Activated CD8-positive, alpha-beta T cell treated with anti-CD3 and anti-CD28 coated beads, Interleukin-2, amount 10 ng/mL, durations not matched to agents 7 days and 5 days (primary cell): ENCODE measurements around the gene ODC1. TPM values are rescaled to one million over a fixed set of nuclear protein-coding genes. Genes with fewer than 3 reads are reported as not detected.

ENCODE experiments used
- ATAC-seq: fragments of 150-1000 bp; cut with Tn5 transposase; one replicate; pipeline ENCODE4 v1.10.0; 2021; ENCODE audit warnings: moderate library complexity
- CTCF ChIA-PET: fragments of 350-600 bp; sonication (Branson Sonifier 250); formaldehyde crosslinking; loops from one replicate; lab custom pipeline; 2021; ENCODE audit warnings: antibody characterized with exemption; lab: Charles Lee
- POLR2A ChIA-PET: fragments of 350-600 bp; sonication (Branson Sonifier 250); formaldehyde crosslinking; loops from one replicate; lab custom pipeline; 2021; ENCODE audit warnings: antibody characterized with exemption; lab: Charles Lee
- DNase-seq: peaks from one replicate; pipeline ENCODE4 v3.0.0-alpha.2; 2020
- H3K27ac Mint-ChIP-seq: one replicate; pipeline ENCODE4 v1.8.0; 2021; ENCODE audit warnings: mild to moderate bottlenecking, mixed read lengths
- H3K27me3 Mint-ChIP-seq: one replicate; pipeline ENCODE4 v1.8.0; 2021; ENCODE audit warnings: low read depth, mixed read lengths
- H3K36me3 Mint-ChIP-seq: one replicate; pipeline ENCODE4 v1.8.0; 2021; ENCODE audit warnings: low read depth, mixed read lengths
- H3K4me1 Mint-ChIP-seq: one replicate; pipeline ENCODE4 v1.8.0; 2021; ENCODE audit warnings: low read depth, mixed read lengths
- H3K4me3 Mint-ChIP-seq: one replicate; pipeline ENCODE4 v1.8.0; 2021; ENCODE audit warnings: mild to moderate bottlenecking, mixed read lengths
- H3K9me3 Mint-ChIP-seq: one replicate; pipeline ENCODE4 v1.8.0; 2022; ENCODE audit warnings: mixed read lengths; ENCODE audit not compliant: insufficient read depth
- total RNA-seq, 2 experiments: library from RNA; stranded (reverse); gene quantifications; one replicate each; pipeline ENCODE4 v1.2.3, GENCODE V29; 2021

Gene ODC1
- total RNA-seq, 2 experiments from 2014 or later = 54.4 to 54.6 TPM

GRCh38 chr2:10410001-10410822, 37.9 kb downstream of the ODC1 start:
- Mint-ChIP-seq H3K9me3 (no peaks in the 10 kb centered on the region), H3K4me3 (no peak overlapping the region), H3K27me3 (no peaks in the 10 kb centered on the region), H3K36me3 (peaks cover 12% of the 10 kb centered on the region), H3K4me1 (peaks cover 39% of the 10 kb centered on the region), H3K27ac (no peak overlapping the region)
- POLR2A ChIA-PET = interaction anchor here (1.0 to 1.9 kb wide), 3 partner anchors 109 to 275 kb away, joined by 3 to 5 read pairs (median 4); no protein-coding TSS in a partner anchor
- CTCF ChIA-PET = interaction anchor here (0.6 to 5.9 kb wide), 36 partner anchors 9 to 659 kb away, joined by 3 to 139 read pairs (median 10); partner anchors contain the start of genes HPCAL1, ODC1 and RRM2
- ATAC-seq (no peak), DNase-seq (no peak)

GRCh38 chr2:10408649-10409579, 39.2 kb downstream of the ODC1 start:
- ATAC-seq (peak; percentile 85), DNase-seq (peak; percentile 87)
- no peaks in the 10 kb centered on the region for H3K9me3 Mint-ChIP-seq
- H3K36me3 Mint-ChIP-seq = peaks cover 12% of the 10 kb centered on the region
- ChIA-PET POLR2A (interaction anchor here (0.6 to 2.4 kb wide), 8 partner anchors 78 to 284 kb away, joined by 3 to 12 read pairs (median 4); no protein-coding TSS in a partner anchor), CTCF (interaction anchor here (0.6 to 5.9 kb wide), 69 partner anchors 9 to 658 kb away, joined by 3 to 139 read pairs (median 5); partner anchors contain the start of genes HPCAL1, ODC1 and RRM2)
- H3K27me3 Mint-ChIP-seq = no peaks in the 10 kb centered on the region
- H3K4me1 Mint-ChIP-seq = peaks cover 39% of the 10 kb centered on the region
- peak overlapping the region; percentile 74 for H3K4me3 Mint-ChIP-seq
- peak overlapping the region; percentile 91 for H3K27ac Mint-ChIP-seq

DNA sequence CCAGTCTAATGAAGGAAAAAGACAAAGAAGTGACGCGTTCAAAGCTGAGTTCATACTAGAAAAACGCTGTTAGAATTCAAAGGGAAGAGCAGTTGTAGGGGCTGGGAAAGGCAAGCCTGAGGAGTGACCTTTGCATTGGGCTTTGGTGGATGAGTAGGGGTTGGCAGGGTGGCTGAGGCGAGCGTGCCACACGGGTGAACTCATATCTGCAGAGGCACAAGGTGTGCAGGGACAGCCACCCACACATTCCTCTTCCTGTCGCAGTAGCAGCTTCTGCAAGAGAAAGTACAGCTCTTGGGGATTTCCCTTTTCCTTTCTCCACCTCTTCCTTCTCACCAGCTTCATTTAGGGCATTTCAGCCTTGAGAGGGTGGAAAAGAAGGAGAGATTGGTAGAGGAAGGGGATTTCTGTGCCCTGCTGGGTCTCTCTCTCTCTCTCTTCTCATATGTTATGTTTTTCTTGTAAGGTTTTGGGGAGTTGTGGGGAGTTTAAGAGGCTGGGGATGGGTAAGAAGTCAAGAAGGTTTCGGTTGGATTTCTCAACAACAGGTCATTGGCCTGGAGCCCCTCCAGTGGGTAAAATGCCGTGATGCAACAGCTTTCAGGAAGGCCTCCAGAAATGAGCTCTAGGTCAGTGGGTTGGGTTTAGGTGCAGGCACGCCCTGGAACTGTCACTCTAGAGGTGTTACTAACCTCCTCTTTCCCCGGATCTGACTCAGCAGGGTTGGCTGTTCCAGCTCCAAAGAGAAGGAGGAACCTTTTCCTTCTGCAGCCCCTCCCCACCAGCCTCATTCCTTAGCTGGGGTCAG, 40.1 kb downstream of the ODC1 start:
- H3K4me3 Mint-ChIP-seq = peak overlapping the region; percentile 74
- CTCF ChIA-PET = interaction anchor here (0.7 to 5.9 kb wide), 42 partner anchors 11 to 379 kb away, joined by 3 to 139 read pairs (median 8); partner anchors contain the start of genes HPCAL1, ODC1 and RRM2
- H3K36me3 Mint-ChIP-seq = peaks cover 12% of the 10 kb centered on the region
- H3K9me3 Mint-ChIP-seq = no peaks in the 10 kb centered on the region
- H3K27ac Mint-ChIP-seq = peak overlapping the region; percentile 91
- peaks cover 39% of the 10 kb centered on the region for H3K4me1 Mint-ChIP-seq
- ATAC-seq = peak; percentile 78
- POLR2A ChIA-PET = interaction anchor here (0.6 to 2.4 kb wide), 6 partner anchors 77 to 283 kb away, joined by 3 to 12 read pairs (median 4); no protein-coding TSS in a partner anchor
- no peaks in the 10 kb centered on the region for H3K27me3 Mint-ChIP-seq
- DNase-seq = peak; percentile 77

- Mint-ChIP-seq H3K9me3 (no peaks in the 10 kb centered on the region), H3K27ac (peak overlapping the region; percentile 91), H3K4me3 (peak overlapping the region; percentile 74), H3K4me1 (peaks cover 39% of the 10 kb centered on the region), H3K36me3 (peaks cover 12% of the 10 kb centered on the region), H3K27me3 (no peaks in the 10 kb centered on the region)
- CTCF ChIA-PET = interaction anchor here (0.9 to 5.9 kb wide), 21 partner anchors 17 to 378 kb away, joined by 3 to 139 read pairs (median 20); partner anchors contain the start of genes HPCAL1, ODC1 and RRM2
- no peak for DNase-seq
- ATAC-seq = no peak
- POLR2A ChIA-PET = interaction anchor here (1.8 to 2.4 kb wide), 3 partner anchors 76 to 282 kb away, joined by 4 to 12 read pairs (median 6); no protein-coding TSS in a partner anchor
Observed at GRCh38 chr2:10407432-10407831, 40.7 kb downstream of the ODC1 start.

DNA sequence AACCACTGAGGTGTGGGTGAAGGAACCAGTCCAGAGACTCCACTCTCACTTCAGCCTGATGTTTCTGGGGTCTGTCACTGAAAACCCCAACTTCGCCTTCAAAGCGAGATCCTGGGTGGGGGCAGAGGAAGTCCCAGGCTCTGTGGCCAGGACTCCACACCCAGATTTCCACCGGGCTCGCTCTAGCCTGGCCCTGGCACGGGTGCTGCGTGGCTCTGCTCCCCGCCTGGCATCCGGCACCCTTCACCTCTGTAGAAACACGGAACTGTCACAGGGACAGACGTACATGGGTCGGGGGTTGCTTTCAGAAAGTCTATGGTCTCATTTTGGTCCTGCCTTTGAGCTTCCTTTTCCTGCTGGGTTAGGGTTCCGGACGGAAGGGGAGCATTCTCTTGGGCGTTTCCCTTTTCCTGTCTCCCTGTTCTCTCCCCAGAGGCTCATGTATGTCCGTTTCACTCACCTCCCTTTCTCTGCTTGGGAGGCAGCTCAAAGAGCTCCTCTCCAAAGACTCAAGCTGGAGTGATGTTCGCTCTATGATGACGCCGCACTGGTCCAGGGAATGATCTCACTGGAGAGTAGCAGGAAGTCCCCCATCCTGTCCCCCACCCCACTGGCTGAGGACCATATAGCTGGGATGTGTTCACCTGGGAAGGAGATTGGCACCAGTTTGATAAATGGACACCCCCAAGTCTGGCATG, 41.5 kb downstream of the ODC1 start:
- Mint-ChIP-seq H3K4me3 (no peak overlapping the region), H3K27ac (no peak overlapping the region), H3K4me1 (peaks cover 38% of the 10 kb centered on the region), H3K36me3 (peaks cover 11% of the 10 kb centered on the region), H3K27me3 (no peaks in the 10 kb centered on the region), H3K9me3 (no peaks in the 10 kb centered on the region)
- POLR2A ChIA-PET = no interaction called here
- ATAC-seq (no peak), DNase-seq (no peak)
- CTCF ChIA-PET = interaction anchor here (1.2 to 5.9 kb wide), 8 partner anchors 23 to 279 kb away, joined by 3 to 139 read pairs (median 49); partner anchors contain the start of genes HPCAL1 and RRM2

DNA sequence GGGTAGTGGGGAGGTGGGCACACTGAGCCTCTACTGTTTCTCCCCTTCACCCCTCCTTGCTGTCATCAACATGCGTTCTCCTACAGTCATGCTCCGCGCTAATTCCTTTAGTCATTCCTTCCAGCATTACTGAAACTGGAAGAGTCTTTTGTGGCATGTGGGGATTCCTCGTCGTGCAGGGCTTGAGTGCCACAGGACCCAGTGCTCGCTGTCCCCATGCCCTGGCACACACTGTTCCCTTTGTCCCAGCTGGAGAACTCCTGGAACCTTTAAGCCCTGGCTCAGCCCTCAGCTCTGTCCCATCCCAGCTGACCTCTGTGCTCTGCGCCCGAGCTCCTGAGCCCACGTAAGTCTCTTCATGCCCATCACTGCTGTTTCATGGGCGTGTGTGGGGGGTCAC, 42.1 kb downstream of the ODC1 start:
- CTCF ChIA-PET = interaction anchor here (1.2 to 5.9 kb wide), 2 partner anchors 75 to 101 kb away, joined by 3 to 105 read pairs; partner anchors contain the start of gene HPCAL1
- ATAC-seq (no peak), DNase-seq (no peak)
- Mint-ChIP-seq H3K27ac (no peak overlapping the region), H3K4me1 (peaks cover 45% of the 10 kb centered on the region), H3K27me3 (no peaks in the 10 kb centered on the region), H3K9me3 (no peaks in the 10 kb centered on the region), H3K36me3 (peaks cover 15% of the 10 kb centered on the region), H3K4me3 (no peak overlapping the region)
- POLR2A ChIA-PET = no interaction called here

GRCh38 chr2:10405448-10405847, 42.7 kb downstream of the ODC1 start:
- POLR2A ChIA-PET = no interaction called here
- DNase-seq (no peak), ATAC-seq (no peak)
- H3K27me3 Mint-ChIP-seq = no peaks in the 10 kb centered on the region
- peaks cover 19% of the 10 kb centered on the region for H3K36me3 Mint-ChIP-seq
- H3K9me3 Mint-ChIP-seq = no peaks in the 10 kb centered on the region
- H3K4me3 Mint-ChIP-seq = no peak overlapping the region
- peaks cover 50% of the 10 kb centered on the region for H3K4me1 Mint-ChIP-seq
- no peak overlapping the region for H3K27ac Mint-ChIP-seq
- CTCF ChIA-PET = interaction anchor here (1.3 to 5.9 kb wide), 2 partner anchors 30 to 100 kb away, joined by 5 to 105 read pairs; partner anchors contain the start of gene HPCAL1

GRCh38 chr2:10404324-10405143, 43.6 kb downstream of the ODC1 start:
- no peak for DNase-seq
- H3K4me1 Mint-ChIP-seq = peaks cover 58% of the 10 kb centered on the region
- no peak overlapping the region for H3K27ac Mint-ChIP-seq
- no peaks in the 10 kb centered on the region for H3K9me3 Mint-ChIP-seq
- H3K36me3 Mint-ChIP-seq = peaks cover 28% of the 10 kb centered on the region
- POLR2A ChIA-PET = no interaction called here
- no peak for ATAC-seq
- CTCF ChIA-PET = interaction anchor here (1.3 kb wide), 1 partner anchor 31 kb away, joined by 5 read pairs; no protein-coding TSS in a partner anchor
- H3K27me3 Mint-ChIP-seq = no peaks in the 10 kb centered on the region
- no peak overlapping the region for H3K4me3 Mint-ChIP-seq

DNA sequence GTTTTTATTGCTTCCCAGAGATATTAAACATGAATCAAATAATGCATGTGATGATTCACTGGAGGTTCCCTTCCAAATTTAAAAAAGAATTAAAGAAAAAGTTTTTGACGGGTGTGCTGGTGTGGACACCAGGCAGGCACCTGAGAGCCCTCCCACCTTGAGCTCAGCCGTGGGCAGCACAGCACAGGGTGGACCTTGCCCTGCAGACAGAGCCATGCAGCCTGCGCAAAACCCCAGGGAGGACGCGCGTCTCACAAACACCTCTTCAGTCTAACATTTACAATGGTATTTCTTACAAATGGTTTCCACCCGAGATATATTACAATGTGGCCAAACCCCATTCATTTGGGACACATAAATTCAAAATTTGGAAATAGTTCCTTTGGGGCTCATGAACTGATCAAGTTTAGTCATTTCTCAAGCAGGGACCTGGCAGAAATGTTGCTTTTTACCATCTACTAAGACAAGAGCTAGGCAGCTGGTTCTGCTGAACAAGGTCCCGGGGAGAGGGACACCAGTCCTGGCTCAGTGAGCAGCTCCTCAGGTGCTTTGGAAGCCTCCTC, 45.4 kb downstream of the ODC1 start:
- ATAC-seq (no peak), DNase-seq (no peak)
- ChIA-PET POLR2A (no interaction called here), CTCF (interaction anchor here (1.1 kb wide), 1 partner anchor 330 kb away, joined by 3 read pairs; no protein-coding TSS in a partner anchor)
- no peaks in the 10 kb centered on the region for H3K9me3 Mint-ChIP-seq
- H3K27me3 Mint-ChIP-seq = no peaks in the 10 kb centered on the region
- peaks cover 42% of the 10 kb centered on the region for H3K4me1 Mint-ChIP-seq
- H3K27ac Mint-ChIP-seq = no peak overlapping the region
- no peak overlapping the region for H3K4me3 Mint-ChIP-seq
- H3K36me3 Mint-ChIP-seq = peaks cover 35% of the 10 kb centered on the region
